DMS79 (cell line): ENCODE data around the gene PIK3C2B.

ENCODE experiments used
- DNase-seq: peaks from one replicate; lab custom pipeline; 2025; lab: John Stamatoyannopoulos, UW

Gene PIK3C2B

GRCh38 chr1:204461331-204462228 is 33.0 kb downstream of the PIK3C2B start:
- no peak for DNase-seq

DNA sequence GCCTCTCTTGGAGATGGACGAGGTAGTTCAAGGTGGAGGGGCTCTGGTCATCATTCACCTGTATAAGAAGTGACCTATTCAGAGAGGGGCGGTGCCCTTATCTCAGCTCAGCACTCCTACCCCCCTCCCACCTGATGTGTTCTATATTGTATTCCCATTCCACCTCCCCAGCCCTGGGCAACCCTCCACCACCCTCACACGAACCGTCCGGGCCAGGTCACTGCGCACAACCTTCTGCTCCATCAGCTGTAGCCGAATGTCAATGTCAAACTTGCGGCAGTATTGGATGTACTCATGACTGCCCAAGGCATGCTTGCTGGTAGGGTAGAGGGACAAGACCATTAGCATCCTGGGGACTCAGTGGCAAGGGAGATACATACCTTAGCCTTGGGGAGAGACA is 34.3 kb downstream of the PIK3C2B start:
- DNase-seq = no peak

DNA sequence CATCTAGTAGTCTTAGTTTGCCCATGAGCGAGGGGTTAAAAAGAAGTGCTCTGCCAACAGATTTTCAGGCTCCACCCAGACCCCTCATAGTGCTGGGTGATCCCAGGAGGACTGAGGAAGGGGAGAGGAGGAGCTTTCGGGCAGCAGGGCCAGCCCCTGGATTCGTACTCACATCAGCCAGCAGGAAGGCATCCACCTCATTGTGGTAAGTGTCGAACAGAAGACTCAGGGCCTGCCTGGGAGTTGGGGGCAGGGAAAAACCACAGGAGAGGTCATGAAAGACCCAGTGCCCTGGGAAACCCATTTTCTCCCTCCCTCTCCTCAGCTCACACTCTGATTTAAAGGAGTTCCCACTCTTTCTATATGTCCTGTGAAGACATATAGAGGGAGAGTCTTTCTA is 34.9 kb downstream of the PIK3C2B start:
- DNase-seq = no peak

GRCh38 chr1:204457666-204458065 is 36.9 kb downstream of the PIK3C2B start:
- no peak for DNase-seq

- DNase-seq = no peak
Measured at GRCh38 chr1:204456826-204457442, 37.7 kb downstream of the PIK3C2B start.

GRCh38 chr1:204455831-204456145 is 38.8 kb downstream of the PIK3C2B start:
- DNase-seq = no peak

DNA sequence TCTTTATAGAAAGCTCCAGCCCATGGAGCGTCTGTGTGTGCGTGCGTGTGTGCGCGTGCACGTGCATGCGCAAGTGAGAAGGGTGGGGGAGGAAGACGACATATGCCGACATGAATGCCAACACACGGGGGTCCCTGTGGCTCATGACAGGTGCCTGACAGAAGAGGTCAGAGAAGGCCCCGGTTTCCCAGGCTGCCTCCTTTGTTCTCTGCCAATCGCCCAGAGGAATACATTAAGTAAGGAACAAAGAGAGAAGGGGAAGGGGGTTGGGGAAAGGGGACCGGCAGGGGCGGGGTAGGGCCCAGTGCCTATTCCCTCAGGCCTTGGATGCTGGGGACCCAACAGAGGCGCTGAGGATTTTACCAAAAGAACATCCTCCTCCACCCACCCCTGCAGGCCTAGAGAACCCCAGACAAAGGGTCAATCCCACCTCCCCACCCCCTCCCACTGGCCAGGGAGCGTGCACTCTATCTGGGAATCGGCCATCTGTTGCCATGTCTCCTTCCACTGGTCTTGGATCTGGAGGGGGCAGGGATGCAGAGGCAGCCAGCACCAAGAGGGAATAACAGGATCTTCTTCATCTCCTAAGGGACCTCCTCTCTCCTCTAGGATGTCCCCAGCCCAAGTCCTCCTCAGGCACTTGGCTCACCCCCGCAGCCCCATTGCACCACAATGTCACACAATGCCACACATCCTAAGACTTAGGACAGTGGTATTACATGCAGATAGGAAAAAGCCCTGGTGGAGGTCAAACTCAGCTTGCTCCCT is 39.4 kb downstream of the PIK3C2B start:
- DNase-seq = no peak

DNA sequence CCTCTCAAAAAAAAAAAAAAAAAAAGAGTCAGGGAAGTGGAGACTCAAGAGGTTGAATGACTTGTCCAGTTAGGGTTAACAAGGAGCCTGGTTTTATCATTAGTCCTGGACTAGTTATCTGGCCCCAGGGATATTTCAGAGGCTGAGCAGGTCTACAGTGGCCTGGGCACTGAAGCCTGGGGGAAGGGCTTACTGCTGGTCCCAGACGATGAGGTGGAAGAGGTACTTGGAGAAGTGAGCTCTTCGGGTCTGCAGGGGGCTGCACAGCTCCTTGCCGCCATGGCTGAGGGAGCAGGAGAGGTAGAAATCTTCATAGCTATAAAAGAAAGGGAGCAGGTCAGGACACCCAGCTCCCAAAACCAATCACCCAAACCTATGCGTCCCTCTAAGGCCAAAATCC is 40.1 kb downstream of the PIK3C2B start:
- DNase-seq = no peak

DNA sequence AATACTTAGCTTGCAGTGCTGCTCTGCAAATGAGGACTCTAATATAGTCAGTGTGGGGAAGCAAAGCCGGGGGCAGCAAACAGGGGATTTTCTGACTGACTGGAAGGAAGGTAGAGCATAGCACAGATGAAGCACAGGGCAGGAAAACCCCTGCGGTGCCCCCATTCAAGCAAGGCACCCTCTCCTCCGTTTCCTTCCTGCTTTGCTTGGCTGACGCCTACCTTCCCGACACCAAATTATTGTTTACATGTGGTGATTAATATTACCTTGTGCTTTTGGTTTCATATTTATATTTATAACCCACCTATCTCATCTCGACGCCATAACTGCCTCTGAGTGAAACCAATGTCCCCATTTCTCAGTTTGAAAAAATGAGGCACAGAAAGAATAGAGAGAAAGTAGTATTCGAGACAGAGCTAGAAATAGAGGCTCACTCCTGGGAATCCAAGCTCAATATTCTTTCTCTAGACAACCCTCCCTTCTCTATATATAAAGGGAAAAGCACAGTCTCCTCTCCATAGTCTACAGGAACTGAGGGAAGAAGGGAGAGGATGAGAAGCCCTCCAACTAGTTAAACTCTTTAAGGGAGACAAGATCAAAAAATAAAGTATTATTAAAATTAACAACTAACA is 41.3 kb downstream of the PIK3C2B start:
- no peak for DNase-seq

GRCh38 chr1:204451352-204452124 is 43.1 kb downstream of the PIK3C2B start:
- no peak for DNase-seq

GRCh38 chr1:204450461-204451257 is 43.9 kb downstream of the PIK3C2B start:
- no peak for DNase-seq

DNA sequence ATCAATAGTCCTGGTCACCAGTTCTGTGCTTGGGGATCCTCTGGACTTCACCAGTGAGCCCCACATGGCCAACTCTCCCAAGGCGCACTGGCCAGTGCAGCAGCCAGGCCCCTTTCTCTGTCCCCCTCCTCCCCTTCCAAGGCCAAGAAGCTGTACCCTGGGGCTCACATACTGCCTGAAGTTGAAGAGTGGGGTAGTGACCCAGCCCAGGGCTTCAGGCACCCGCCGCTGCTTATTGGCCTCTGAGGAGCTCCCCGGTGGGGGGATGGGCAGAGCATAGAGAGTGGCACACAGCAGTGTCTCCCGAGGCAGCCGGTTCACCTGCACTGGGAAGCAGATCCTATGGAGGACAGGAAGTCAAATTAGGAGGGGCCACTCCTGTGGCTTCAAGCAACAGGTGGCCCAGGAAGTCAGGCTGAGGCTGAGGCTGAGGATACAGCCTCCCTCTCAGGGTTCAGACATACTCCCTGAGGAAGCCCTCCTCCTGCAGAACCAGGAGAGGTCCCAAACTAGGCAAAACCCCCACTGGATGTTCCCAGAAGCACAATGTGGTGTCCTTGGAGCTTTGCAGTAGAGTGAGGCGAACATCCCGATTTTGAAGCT is 44.8 kb downstream of the PIK3C2B start:
- no peak for DNase-seq

- no peak for DNase-seq
Measured at GRCh38 chr1:204448991-204449677, 45.5 kb downstream of the PIK3C2B start.

- DNase-seq = no peak
Measured at GRCh38 chr1:204448344-204448964, 46.2 kb downstream of the PIK3C2B start.

- no peak for DNase-seq
Measured at GRCh38 chr1:204447736-204448135, 46.9 kb downstream of the PIK3C2B start.

- no peak for DNase-seq
Measured at GRCh38 chr1:204447190-204447589, 47.4 kb downstream of the PIK3C2B start.

DNA sequence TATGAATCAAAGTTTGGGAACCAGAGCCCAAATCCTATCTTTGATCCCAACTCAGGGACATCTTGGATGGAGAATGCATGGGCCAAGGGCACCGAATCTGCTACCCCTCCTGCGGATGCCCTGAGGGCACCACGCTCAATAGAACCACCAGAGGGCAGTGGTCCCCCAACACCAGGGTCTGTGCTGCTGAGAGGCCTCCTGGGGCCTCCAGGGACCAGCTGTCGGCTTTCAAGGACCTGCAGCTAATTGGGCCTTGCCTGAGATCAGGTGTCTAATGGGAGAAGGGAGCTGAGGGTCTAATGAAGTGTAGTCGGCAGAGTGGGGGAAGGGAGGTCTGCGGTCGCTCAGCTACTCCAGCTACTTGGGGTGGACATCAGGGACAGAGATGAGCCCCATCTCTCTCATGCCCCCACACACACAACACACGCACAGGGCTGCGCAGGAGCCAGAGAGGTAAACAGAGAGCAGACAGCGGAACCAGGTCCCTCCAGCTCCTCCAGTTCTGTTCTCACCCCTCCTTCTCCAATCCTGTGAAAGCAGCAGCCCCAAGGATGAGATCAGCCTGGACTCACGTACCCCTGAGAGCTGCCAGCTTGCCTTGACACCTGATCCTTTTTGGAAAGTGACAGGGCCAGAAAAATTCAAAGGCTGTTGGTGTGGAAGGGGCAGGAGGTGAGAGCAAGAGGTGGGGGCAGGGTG is 48.0 kb downstream of the PIK3C2B start:
- peak; percentile 94 for DNase-seq

DNA sequence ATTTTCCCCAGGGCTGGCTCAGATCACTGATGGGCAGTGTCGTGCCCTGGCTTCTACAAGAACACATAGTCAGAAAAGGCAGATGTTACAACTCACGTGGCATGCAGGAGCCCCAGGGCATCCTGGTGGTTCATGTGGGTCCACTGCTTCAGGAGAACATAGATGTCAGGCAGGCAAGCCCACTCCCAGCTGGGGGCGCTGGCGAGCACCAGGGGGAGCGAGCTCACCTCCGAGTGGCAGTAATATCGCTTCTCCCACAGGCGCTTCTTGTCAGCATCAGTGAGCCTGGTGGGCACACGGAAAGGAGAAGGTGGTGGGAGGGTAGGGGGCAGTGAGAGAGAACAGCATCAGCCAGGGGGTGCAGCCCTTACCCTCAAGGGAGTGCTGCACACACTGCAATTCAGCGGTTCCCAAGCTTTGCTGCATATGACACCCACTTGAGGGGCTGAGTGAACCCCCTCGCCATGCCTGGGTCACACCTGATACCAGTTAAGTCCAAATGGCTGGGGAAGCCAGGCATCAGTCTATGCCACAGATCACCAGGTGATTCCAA is 48.7 kb downstream of the PIK3C2B start:
- no peak for DNase-seq
